SH-SY5Y (cell line): ENCODE results near the gene PIP4K2A.

ENCODE experiments used
- GATA2 ChIP-seq: IDR thresholded peaks from 2 replicates; pipeline ENCODE4 v1.6.1; 2011; ENCODE audit warnings: mild to moderate bottlenecking, low read depth, low read length
- GATA3 ChIP-seq: IDR thresholded peaks from 2 replicates; pipeline ENCODE4 v1.6.1; 2011; ENCODE audit warnings: low read depth, mild to moderate bottlenecking, low read length, moderate library complexity

The PIP4K2A gene

GRCh38 chr10:22651276-22651980 lies 63.0 kb downstream of the PIP4K2A start:
- no peak for TF ChIP-seq GATA3
- TF ChIP-seq GATA2, result no peak

- no peak for TF ChIP-seq GATA2
- TF ChIP-seq GATA3, result no peak
These were observed 64.4 kb downstream of the PIP4K2A start for GRCh38 chr10:22649994-22650393.

DNA sequence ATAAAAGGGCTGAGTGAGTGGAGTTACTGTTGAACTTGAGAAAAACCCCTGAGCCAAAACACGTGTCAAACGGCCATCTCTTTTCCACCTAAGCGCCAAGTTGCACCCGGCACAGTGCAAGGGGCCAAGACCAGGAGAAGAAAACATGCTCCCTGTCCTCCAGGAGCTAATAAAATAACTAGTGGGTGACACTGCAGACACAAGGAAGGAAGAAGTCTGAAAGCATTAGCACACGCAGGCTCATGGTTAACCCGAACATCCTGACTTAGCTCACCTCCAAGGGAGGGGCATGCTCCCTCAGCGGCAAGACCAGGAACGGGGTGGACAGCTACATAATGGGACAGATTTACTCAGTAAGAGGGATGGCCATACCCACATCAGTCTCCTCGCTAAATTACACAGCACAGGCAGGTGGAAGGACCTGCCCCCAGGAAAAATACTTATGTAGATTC lies 65.0 kb downstream of the PIP4K2A start:
- TF ChIP-seq GATA2 (no peak), GATA3 (no peak)

- TF ChIP-seq GATA3 (no peak), GATA2 (no peak)
These were observed 65.8 kb downstream of the PIP4K2A start for GRCh38 chr10:22648547-22648961.

DNA sequence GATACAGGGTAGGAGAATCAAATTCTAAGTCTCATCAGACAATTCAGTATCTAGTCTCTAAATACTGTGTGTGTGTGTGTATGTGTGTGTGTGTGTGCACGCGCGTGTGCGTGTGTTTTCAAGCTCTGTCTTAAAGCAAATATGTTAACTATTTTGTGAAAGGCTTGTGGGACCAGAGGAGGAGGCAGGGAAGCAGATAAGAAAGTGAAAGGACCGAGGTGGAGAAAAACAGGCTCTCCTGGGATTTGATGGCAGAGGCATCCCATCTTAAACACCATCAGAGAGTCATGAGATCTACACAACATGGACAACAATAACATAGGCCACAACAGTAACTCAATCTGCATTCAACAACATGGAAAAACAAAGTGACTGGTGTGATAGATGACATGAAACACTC lies 67.1 kb downstream of the PIP4K2A start:
- TF ChIP-seq GATA2 (no peak), GATA3 (no peak)

DNA sequence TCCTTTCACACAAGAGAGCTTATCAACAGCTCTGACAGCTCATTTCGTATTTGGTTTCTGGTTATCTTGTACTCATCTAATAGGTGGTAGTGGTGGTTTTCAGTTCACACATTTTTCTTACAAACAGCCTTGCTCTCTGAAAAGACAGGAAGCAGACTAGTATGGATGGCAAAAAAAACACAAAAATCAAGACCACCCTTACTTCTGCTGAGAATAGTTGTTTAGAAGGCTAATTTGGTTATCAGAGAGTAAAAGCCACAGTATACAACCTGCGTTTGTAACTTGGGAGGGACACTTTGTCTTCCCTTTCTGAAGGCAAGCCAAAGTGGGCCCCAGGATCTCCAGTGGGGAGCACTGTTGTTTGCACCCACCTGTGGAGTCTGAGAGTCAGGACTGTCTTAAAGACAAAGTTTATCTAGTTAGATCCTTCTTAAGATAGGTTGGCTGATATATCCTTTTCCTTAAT lies 68.0 kb downstream of the PIP4K2A start:
- TF ChIP-seq GATA3, result no peak
- TF ChIP-seq GATA2, result no peak

DNA sequence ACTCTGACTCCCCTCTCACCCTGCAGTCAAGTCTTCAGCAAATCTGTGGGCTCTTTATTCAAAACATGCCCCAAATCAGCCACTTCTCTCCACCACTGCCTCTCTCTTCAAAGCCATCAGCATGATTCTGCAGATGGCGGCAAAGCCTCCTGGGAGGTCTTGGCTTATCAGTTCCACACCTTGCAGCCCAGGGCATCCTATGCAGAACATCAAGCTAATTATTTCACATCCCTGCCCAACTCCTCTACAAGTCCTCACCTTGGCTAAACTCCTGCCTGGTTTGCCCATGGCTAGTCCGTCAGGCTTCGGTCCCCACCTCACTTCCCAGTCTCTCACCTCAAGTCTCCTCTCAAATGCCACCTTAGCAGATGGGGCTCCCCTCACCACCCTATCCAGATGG lies 70.2 kb downstream of the PIP4K2A start:
- TF ChIP-seq GATA2, result no peak
- no peak for TF ChIP-seq GATA3

GRCh38 chr10:22643775-22644174 lies 70.6 kb downstream of the PIP4K2A start:
- TF ChIP-seq GATA2 (no peak), GATA3 (no peak)

- TF ChIP-seq GATA2 (no peak), GATA3 (no peak)
These were observed 71.3 kb downstream of the PIP4K2A start for GRCh38 chr10:22643116-22643515.

GRCh38 chr10:22641743-22642142 lies 72.6 kb downstream of the PIP4K2A start:
- TF ChIP-seq GATA2 (no peak), GATA3 (no peak)

- TF ChIP-seq GATA2 (no peak), GATA3 (no peak)
These were observed 74.0 kb downstream of the PIP4K2A start for GRCh38 chr10:22640359-22640758.

DNA sequence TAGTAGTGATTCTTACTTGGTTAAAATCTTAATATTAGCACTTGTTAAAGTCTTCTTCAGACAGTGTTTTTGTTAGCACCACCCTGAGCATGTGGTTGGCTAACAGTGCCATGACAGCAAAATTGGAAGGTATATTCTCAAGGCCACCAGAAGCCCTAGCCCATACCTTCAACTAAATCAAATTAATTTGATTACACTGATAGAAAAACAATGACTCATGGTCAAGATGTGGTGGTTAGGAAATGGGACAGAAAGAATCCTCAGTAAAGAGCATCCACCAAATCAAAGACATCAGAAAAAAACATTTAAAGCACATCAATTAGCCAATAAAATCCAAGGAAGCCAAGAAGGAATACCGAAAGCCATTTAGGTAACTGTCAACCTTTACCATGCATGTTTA lies 75.5 kb downstream of the PIP4K2A start:
- no peak for TF ChIP-seq GATA3
- no peak for TF ChIP-seq GATA2

GRCh38 chr10:22637491-22637890 lies 76.9 kb downstream of the PIP4K2A start:
- TF ChIP-seq GATA2, result no peak
- no peak for TF ChIP-seq GATA3

DNA sequence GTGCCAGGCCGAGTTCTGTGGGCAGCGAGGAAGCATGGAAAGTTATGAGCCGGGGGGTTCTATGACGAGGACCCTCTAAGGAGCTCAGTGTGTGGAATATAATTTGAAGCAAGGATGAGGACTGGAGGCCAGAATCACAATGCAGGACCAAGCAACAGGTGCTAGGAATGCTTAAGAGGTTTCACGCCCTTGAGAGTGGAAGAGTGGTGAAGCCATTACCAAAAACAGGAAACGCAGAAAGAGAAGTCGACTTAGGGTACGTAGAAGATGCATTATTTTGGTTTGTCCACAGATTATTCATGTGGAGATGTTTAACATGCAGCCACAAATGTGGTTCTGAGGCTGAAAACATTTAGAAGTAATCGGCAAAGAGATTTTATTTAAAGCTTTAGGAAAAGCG lies 78.7 kb downstream of the PIP4K2A start:
- TF ChIP-seq GATA2 (no peak), GATA3 (no peak)

- TF ChIP-seq GATA3 (no peak), GATA2 (no peak)
These were observed 79.5 kb downstream of the PIP4K2A start for GRCh38 chr10:22634606-22635459.

DNA sequence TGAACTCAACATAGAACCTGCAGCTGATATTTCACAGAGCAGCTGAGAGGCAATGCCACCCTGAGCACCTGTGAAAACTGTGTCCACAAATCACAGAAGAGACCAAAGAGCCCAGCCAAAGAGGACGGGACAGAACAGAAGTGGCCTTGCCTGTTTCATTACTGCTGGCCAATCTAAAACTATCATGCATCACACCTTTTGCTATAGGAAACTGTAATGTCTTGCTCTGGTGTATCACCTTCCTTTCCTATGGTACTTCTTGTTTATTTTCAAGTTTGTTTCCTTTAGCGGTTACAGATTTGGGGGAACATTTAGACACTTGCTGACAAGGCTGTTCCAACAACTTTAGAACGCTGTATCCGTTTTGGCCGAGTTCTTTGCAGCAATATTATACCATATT lies 80.3 kb downstream of the PIP4K2A start:
- no peak for TF ChIP-seq GATA3
- no peak for TF ChIP-seq GATA2

DNA sequence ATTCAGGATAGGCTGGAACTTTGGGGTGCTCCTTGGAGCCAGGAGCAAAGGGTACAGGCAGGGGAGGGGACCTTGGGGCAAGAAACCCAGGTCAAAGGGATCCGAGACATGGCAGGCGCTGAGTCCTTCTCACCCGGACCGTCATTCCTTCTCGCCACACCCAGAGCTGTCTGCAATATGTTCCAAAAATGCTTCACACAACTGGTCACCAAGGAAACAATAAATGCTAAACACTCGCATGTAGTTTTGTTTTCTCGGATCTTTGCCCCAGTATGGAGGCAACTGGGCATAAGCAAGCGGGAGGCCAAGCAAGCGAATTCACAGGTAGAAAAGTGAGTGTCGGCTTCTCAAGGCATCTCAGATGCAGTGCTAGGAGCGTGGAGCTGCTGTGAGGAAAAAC lies 80.8 kb downstream of the PIP4K2A start:
- TF ChIP-seq GATA2 (no peak), GATA3 (no peak)
